Ishikawa (cell line): ENCODE results near the gene PRPF19.

ENCODE experiments used
- CEBPB ChIP-seq: IDR thresholded peaks from 2 replicates; pipeline ENCODE4 v1.6.1; 2012
- CREB1 ChIP-seq: IDR thresholded peaks from 2 replicates; pipeline ENCODE4 v1.6.1; 2012; ENCODE audit warnings: low read depth
- EGR1 ChIP-seq: IDR thresholded peaks from 2 replicates; pipeline ENCODE4 v1.6.1; 2012
- EP300 ChIP-seq: IDR thresholded peaks from 2 replicates; pipeline ENCODE4 v1.6.1; 2012; ENCODE audit warnings: borderline replicate concordance
- NFIC ChIP-seq: IDR thresholded peaks from 2 replicates; pipeline ENCODE4 v1.6.1; 2012
- TCF12 ChIP-seq: IDR thresholded peaks from 2 replicates; pipeline ENCODE4 v1.6.1; 2012; ENCODE audit warnings: low read depth
- YY1 ChIP-seq: IDR thresholded peaks from 2 replicates; pipeline ENCODE4 v1.6.1; 2012; ENCODE audit warnings: low read depth
- TF ChIP-seq, protein P1 (sequence below): IDR thresholded peaks from 2 replicates; pipeline ENCODE4 v1.6.1; 2012; ENCODE audit warnings: low read depth, mild to moderate bottlenecking

- TF ChIP-seq EGR1 (no peak), YY1 (no peak), TCF12 (no peak), NFIC (no peak), EP300 (no peak), CEBPB (no peak), CREB1 (no peak)
- TF ChIP-seq, protein P1, sequence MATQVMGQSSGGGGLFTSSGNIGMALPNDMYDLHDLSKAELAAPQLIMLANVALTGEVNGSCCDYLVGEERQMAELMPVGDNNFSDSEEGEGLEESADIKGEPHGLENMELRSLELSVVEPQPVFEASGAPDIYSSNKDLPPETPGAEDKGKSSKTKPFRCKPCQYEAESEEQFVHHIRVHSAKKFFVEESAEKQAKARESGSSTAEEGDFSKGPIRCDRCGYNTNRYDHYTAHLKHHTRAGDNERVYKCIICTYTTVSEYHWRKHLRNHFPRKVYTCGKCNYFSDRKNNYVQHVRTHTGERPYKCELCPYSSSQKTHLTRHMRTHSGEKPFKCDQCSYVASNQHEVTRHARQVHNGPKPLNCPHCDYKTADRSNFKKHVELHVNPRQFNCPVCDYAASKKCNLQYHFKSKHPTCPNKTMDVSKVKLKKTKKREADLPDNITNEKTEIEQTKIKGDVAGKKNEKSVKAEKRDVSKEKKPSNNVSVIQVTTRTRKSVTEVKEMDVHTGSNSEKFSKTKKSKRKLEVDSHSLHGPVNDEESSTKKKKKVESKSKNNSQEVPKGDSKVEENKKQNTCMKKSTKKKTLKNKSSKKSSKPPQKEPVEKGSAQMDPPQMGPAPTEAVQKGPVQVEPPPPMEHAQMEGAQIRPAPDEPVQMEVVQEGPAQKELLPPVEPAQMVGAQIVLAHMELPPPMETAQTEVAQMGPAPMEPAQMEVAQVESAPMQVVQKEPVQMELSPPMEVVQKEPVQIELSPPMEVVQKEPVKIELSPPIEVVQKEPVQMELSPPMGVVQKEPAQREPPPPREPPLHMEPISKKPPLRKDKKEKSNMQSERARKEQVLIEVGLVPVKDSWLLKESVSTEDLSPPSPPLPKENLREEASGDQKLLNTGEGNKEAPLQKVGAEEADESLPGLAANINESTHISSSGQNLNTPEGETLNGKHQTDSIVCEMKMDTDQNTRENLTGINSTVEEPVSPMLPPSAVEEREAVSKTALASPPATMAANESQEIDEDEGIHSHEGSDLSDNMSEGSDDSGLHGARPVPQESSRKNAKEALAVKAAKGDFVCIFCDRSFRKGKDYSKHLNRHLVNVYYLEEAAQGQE: no peak
These were observed 47.4 kb upstream of the PRPF19 start for GRCh38 chr11:60953781-60954180.
